Colon (tissue), 2 donors: ENCODE data around the gene MORN3.
"Not testable (repeated sequence)": the region's sequence is repeated elsewhere in the genome, so short reads cannot be mapped to it uniquely, and the experiment has no call there.

Experiments
- FAIRE-seq: peaks from 2 replicates; lab custom pipeline; 2012; peaks lifted over from hg19 to GRCh38; lab: Jason Lieb, UNC
- donor health status: control.
- donor health status: control.

MORN3 gene

DNA sequence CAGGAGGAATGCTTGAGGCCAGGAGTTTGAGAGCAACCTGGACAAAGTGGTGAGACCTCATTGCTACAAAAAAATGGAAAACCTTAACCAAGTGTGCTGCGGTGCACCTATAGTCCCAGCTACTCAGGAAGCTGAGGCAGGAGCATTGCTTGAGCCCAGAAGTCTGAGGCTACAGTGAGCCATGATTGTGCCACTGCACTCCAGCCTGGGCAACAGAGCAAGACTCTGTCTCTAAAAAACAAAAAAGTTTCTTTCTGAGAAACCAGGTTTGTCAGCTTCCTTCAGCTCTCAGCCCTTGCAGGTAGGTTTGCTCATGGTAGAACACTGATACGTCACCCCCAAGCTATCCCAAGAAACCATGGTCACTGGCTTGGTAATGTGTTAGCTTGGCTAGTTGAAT lies 20.0 kb upstream of the MORN3 start:
- FAIRE-seq = no peak

DNA sequence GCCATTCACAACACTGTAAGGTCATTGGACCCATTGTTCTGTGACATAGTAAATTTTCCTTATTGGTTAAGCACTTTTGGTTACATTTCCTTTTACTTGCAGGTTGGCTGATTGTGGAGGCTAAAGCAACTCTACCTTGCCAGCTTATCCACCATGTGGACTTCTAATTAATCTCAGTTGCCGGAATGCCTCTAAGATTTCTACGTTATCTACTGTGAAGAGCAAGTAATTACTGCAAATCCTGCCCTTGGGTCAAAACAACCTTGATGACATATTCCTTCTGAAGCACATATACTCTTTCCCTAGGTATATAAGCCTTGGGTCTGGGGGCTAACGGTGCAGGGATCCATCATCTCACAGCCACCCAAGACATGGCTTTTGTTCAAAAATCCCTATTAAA lies 19.5 kb upstream of the MORN3 start:
- no peak for FAIRE-seq

DNA sequence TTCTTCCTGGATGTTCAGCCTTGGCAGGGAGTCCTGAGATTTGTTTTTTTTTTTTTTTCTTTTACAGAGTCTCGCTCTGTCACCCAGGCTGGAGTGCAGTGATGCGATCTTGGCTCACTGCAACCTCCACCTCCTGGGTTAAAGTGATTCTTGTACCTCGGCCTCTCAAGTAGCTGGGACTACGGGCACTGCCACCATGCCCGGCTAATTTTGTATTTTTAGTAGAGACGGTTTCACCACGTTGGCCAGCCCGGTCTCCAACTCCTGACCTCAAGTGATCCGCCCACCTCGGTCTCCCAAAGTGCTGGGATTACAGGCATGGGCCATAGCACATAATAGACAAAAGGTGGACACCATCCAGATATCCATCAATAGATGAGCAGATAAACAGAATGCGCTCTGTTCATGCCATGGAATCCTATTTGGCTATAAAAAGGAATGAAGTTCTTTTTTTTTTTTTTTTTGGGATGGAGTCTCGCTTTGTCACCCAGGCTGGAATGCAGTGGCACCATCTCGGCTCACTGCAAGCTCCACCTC lies 10.3 kb upstream of the MORN3 start:
- not testable (repeated sequence) for FAIRE-seq

DNA sequence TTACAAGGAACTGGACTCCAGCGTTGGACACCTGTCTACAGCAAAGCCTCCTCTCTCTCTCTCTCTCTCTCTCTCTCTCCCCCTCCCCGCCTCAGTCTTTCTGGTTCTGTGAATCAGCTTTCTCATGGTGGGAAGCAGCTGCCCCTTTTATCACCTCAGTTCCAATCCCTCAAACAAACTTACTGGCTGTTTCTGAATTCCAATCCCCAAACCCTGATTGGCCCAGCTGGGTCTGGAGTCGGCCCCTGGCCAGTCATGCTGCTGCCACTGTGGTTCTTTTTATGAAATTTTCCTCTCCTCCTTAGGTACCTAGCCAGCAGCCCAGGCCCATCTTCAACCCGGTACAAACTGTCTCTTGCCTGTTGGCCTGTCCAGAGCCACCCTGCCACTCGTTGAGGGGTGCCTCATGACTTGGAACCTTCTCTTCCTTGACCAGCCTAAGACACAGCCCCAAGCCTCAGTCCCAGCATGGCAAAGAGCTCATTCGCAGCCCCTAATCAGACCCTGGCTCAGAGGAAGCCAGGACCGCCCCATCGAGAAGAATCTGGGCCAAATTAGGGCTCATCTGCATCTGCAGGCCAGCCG lies 9.4 kb upstream of the MORN3 start:
- FAIRE-seq = no peak

DNA sequence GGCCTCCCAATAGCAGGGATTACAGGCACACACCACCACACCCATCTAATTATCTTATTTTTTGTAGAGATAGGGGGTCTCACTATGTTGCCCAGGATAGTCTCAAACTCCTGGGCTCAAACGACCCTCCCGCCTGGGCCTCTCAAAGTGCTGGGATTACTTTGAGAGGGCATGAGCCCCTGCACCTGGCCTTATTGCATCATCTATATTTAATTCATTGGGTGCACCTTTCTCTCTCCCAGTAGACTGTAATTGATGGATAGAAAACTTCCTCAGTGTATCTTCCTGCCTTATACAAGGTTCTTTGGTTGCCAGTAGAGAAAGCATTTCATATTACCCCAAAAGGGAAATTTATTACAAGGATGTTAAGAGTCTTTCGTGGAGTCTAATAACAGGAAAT lies 8.9 kb upstream of the MORN3 start:
- no peak for FAIRE-seq

DNA sequence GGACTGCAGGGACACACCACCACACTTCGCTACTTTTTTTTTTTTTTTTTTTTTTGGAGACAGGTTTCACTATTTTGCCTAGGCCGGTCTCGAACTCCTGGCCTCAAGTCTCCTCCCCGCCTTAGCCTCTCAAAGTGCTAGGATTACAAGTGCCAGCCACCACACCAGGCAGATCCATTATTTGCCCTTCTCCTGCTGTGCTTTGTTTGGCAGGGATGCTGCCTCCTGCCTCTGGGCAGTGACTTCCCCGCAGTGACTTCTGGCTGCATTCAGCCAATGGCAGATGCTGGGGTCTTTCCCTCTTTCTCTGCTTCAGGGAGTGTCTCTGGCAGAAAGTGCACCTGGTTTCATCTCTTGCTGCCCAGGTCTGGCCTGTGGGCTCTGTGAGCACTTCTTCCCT lies 6.7 kb upstream of the MORN3 start:
- no peak for FAIRE-seq

DNA sequence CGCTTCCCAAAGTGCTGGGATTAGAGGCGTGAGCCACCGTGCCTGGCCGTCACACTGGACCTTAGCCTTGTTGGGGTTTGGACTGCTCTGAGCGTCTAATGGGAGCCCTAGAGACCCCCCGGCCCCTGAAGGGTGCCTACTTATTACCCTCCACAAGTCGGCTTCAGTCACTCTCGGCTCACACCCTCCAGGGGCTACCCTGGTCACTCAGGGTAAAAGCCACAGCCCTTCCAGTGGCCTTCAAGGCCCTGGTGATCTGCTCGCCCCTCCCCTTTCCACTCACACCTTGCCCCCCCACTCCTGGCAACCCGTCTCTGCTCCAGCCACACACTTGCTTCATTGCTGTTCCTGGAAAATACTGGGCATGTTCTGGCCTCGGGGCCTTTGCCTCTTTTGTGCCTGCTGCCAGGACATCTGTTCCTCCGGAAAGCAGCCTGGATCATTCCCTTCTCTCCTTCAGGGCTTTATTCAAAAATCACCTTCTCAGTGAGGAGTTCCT lies 3.6 kb upstream of the MORN3 start:
- no peak for FAIRE-seq

DNA sequence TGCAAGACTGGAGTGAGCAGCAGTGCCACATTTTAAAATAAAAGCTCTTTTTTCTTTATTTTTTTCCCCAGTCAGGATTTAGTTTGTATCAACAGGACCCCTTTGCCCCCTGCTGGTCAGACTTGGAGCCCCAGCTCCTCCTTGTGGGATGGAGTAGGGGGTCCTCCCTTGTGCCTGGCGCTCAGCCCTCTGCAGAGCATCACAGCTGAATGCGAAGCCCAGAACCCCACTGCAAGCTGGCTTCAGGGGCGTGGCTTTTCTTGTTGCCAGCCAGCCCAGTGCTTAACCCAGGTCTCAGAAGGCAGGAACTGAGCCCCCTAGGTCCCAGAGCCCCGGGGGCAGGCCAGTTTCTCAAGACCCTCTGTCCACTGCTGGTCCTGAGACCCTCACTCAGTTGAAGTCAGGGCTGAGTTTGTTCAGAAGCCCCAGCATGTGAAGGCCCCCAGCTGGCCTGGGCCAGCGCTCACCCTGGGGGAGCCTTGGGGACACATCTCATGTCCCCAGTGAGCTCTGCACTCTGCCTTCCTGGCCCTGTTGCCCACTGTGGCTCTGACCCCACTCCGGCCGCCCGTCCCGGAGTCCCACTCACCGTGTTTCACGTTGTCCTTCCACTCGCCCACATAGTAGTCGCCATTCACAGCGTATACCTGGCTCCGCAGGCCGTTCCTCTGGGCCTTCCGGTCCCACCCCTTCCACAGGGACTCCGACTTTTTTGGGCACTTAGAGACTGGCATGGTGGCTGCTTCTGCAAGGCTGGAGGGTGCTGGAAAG lies 519 bp downstream of the MORN3 start:
- FAIRE-seq = no peak

DNA sequence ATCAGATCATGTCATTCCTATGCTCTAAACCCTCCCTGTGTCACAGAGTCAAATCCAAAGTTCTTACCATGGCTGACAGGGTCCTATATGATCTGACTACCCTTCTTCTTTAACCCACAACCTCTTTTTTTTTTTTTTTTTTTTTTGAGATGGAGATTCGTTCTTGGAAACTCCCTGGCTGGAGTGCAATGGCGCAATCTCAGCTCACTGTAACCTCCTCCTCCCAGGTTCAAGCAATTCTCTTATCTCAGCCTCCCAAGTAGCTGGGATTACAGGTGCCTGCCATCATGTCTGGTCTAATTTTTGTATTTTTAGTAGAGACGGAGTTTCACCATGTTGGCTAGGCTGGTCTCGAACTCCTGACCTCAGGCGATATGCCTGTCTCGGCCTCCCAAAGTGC lies 2.6 kb downstream of the MORN3 start:
- FAIRE-seq = not testable (repeated sequence)

DNA sequence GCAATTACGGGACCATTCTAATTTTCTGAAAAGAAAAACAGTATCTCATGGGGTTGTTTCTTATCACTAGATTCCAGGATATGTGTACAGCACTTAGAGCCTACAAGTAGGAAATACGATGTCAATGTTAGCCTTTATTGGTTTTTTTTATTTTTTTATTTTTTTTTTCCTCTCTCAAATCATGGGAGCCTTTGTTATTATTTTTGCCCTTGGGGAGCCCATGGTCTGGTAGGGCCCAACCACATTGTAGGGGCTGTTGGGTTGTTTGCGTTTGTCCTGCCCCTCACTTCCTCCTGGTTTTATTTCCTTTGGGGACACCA lies 5.9 kb downstream of the MORN3 start:
- no peak for FAIRE-seq

DNA sequence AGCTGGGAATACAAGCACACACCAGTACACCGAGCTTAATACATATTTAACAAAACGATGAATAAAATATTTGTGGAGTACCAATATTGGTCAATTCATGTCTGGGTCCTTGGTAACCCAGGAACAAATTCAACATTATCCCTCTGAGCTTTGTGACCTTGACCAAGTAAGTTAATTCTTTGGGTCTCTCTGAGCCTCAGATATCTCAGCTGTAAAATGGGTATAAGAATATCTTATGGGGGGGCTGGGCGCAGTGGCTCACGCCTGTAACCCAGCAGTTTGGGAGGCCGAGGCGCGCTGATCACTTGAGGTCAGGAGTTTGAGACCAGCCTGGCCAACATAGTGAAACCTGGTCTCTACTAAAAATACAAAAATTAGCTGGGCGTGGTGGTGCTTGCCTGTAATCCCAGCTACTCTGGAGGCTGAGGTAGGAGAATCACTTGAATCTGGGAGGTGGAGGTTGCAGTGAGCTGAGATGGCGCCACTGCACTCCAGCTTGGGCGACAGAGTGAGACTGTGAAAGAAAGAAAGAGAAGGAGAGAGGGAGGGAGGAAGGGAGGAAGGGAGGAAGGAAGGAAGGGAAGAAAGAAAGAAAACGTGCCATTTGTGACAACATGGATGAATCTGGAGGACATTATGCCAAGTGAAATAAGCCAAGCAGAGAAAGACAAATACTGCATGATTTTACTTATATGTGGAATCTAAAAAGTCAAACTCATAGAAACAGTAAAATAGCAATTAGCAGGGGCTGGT lies 7.9 kb downstream of the MORN3 start:
- not testable (repeated sequence) for FAIRE-seq

DNA sequence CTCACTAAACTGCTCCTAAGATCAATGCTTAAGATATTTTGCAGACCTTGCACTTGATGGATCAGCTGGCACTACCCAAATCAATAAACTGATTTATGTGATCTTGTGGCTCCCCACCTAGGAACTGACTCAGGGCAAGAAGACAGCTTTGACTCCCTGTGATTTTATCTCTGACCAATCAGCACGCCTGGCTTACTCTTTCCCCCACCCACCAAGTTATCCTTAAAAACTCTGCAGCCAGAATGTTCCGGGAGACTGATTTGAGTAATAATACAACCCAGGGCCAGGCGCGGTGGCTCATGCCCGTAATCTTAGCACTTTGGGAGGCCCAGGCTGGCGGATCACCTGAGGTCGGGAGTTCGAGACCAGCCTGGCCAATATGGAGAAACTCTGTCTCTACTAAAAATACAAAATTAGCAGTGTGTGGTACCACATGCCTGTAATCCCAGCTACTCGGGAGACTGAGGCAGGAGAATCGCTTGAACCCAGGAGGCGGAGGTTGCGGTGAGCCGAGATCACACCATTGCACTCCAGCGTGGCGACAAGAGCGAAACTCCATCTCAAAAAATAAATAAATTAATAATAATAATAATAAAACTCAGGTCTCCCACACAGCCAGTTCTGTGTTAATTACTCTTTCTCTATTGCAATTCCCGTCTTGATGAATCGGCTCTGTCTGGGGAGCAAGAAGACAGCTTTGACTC lies 12.0 kb downstream of the MORN3 start:
- no peak for FAIRE-seq

DNA sequence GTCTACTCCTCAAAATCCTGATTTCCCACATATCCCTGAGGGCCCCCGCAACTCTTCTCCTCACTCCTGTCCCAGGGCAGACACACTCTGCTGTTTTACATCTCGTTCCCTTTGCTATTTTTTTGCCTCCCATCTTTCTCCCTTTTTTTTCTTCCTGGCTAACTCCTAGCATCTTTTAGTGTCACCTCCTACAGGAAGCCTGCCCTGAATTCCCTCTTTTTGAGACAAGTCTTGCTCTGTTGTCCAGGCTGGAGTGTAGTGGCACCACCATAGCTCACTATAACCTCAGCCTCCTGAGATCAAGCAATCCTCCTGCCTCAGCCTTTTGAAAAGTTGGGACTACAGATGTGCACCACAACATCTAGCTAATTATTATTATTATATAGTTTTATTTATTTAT lies 13.3 kb downstream of the MORN3 start:
- no peak for FAIRE-seq

DNA sequence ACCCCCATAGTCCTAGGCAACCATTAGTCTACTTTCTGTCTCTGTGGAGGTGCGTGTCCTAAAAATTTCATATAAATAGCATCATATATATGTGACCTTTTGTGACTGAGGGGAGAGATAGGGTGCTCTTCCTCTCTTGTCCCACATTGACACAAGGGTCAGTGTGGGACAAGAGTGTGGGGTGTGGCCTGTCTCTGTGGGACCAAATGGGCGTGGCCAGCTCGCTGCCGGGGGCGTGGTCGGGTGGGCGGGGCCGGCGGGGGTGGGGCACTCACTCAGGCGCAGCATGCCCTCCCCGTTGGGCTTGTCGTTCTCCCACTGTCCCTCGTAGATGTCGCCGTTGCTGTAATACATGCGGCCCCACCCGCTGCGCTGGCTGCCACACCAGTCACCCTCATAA lies 15.5 kb downstream of the MORN3 start:
- FAIRE-seq = no peak

DNA sequence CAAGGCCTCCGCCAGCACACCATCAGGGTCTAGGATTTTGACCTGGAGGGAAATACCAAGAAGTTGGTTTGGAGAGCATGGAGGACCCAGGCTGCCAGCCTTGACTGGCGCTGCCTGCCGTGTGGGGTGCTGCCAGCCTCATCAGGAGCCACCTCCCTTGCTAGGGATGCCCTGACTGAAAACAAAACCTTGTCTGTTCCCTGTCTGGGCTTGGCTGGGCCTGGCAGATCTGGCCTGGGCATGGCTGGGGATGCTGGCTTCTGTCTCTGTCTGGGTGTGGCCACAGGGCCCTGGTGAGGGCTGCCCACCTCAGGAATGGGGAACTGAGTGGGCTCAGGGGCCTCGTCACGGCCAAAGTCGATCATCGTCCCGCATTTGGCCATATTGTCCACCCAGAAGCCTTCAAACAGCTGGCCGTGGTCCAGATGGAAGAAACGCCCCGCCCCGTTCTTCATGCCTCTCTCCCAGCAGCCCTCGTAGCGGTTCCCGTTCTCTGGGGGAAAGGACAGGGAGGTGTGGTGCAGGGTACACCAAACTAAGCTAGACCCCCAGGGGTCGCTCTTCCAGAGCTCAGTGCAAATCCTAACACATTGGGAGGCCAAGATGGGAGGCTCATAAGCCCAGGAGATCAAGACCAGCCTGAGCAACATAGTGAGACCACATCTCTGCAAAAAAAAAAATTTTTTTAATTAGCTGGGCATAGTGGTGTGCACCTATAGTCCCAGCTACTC lies 16.5 kb downstream of the MORN3 start:
- no peak for FAIRE-seq

DNA sequence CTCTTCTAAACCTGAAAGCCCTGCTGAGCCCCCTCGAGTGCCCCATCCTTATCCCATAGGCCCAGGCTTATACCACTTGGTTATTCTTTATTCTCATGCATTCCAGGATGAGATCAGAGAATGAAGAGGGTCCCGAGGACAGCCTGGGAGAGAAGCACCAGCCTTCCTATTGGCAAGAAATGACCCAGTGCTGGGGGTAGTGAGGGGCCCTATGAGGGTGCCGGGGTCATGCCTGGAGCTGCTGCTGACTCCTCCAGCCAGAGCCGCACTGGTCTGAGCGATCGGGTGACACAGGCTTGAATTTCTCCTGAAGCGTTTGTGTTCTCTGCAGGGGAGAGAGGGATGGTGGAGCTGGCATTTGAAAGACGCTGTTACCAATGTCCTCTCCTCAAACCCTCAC lies 18.1 kb downstream of the MORN3 start:
- no peak for FAIRE-seq

DNA sequence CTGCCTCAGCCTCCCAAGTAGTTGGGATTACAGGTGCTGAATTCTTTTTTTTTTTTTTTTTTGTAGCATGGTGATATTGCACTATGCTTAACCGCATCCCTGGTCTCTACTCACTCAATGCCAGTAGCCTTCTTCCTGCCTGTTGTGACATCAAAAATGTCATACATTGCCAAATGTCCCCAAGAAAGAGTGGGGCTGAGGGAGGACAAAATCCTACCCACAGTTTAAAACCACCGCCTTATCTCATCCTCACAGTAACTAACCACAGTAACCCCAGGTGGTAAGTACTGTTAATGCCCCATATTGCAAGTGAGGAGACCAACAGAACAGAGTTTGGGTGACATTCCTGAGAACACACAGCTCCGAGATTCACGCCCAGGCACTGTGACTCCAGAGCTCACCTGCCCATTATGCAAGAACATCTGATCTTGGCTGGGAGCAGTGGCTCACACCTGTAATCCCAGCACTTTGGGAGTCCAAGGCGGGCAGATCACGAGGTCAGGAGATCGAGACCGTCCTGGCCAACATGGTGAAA lies 19.6 kb downstream of the MORN3 start:
- FAIRE-seq = no peak

DNA sequence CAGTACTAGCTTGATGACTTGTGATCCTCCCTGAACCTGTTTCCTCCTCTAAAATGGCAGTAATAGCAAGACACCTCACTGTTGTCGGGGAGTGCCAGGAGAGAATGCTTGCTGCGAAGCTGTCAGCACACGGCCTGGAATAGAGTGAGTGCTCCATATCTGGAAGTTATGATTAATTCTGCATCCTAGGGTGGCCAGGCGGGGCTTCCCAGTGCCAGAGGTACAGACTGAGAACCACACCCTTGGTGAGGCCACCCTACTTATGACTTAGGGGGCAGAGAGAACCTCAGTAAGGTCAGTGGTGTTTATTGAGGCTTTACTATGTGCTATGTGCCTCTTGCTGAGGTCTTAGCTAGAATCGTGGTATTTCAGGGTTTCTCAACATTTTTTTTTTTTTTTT lies 20.1 kb downstream of the MORN3 start:
- FAIRE-seq = no peak

DNA sequence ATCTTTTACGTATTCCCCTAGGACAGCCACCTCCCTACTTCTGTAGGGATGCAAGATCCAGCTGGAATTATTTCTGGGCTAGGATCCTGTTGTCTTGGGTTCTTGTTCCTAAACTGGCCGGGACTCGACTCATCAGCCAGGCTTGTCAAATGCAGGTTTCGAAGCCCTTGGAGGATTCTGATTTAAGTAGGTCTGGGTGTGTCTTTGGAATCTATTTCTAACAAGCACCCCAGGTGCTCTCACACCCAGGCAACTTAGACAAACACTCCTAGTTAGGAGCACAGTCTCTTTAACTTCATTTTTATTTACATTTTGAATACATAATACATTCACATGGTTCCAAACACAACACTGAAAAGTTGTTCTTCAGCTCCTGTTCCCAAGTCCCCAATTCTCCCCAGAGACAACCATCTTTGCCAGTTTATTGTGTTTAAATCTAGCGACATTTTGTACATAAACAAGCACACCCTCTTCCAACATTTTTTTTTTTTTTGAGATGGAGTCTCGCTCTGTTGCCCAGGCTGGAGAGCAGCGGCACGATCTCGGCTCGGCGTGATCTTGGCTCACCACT lies 20.9 kb downstream of the MORN3 start:
- no peak for FAIRE-seq

DNA sequence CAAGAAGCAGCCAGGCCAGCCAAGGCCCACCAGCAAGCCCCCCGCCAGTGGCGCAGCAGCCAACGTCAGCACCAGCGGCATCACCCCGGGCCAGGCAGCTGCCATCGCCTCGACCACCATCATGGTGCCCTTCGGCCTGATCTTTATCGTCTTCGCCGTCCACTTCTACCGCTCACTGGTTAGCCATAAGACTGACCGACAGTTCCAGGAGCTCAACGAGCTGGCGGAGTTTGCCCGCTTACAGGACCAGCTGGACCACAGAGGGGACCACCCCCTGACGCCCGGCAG lies 28.2 kb downstream of the MORN3 start:
- no peak for FAIRE-seq
